GM10847 (cell line): ENCODE results near the gene WDFY3.

Experiments used
- POLR2A ChIP-seq: IDR thresholded peaks from 2 replicates; pipeline ENCODE4 v1.6.1; 2011; ENCODE audit not compliant: insufficient read length; ENCODE audit errors: extremely low read depth

Gene WDFY3

DNA sequence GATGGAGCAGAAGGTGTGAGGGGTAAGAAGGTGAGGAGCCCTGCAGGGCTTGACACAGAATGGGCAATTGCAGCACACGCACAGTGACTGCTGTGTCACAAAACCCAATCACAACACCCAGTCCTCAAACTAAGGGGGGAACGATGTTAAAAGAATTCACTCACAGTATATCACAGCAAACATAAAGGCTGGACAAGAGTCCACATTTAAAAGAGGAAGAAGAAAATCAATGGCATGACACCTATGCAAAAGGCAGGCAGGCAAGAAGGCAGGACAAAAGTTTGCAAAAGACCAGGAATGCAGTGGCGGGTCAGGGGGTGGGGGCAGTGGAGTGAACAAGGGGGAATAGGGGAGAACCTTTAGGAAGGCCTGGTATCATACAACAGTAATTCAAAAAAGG lies 305.9 kb downstream of the WDFY3 start:
- TF ChIP-seq POLR2A, result no peak

GRCh38 chr4:84652478-84652877 lies 314.0 kb downstream of the WDFY3 start:
- no peak for TF ChIP-seq POLR2A

DNA sequence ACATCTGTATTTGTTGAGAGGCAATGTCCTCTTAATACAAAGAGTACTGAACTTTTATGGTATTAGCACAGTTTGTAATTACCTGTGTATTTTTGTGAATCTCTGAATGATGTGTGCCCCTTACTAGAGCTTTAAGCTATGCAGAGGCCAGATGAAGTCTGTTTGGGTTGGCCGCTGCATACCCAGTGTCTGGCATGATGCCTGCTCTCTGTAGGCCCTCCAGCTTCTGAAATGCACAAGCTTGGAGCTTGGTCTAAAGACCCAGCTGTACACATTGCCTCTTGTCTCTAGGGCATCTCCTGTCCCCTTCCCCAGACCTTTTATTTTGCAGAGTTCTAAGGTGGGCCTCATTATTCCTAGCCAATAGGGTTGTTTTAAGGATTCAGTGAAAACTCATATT lies 315.0 kb downstream of the WDFY3 start:
- no peak for TF ChIP-seq POLR2A

GRCh38 chr4:84648863-84649647 lies 317.4 kb downstream of the WDFY3 start:
- no peak for TF ChIP-seq POLR2A

DNA sequence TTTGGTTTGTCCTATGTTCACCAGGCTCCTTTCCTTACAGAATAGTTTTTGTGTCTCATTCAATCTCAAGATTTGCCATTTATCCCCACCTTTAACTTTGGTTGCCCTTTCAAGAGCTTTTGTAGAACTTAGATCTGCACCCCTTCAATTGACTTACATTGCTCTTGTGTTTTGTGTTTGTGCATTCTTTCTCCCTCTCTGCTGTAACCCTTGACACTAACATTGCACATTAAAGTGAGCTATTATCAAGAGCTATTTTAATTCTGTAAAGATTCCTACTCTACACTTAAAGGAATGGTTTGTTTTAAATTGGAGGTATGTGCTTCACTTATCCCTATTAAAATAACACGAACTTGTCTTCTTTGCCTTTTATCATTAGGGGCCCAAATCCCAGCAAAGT lies 318.3 kb downstream of the WDFY3 start:
- no peak for TF ChIP-seq POLR2A

DNA sequence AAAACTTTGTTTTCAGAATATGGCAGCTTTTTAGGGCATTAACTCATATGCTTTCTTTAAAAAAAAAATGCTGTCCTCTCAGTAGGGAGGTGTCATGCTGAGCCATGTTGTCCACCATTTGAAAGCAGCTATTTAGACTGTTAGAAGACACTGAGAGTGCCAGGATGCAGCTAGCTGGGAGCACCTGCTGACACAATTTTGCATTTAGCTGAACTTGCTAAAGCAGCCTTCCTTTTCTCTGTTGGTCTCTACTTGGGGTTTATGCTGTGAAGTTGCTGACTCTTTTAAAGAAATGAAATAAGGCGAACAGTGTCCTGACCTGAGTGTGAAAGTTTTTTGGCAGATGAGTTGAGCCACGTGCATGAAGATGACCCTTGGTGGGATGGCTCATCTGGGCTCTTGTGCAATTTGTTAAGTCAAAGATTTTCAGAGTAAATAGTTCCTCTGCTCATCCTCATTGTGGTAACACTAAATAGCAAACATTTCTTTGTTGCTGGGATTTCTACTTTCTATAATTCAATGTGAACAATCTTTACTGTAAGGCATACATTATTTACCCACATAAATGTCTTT lies 319.1 kb downstream of the WDFY3 start:
- no peak for TF ChIP-seq POLR2A

DNA sequence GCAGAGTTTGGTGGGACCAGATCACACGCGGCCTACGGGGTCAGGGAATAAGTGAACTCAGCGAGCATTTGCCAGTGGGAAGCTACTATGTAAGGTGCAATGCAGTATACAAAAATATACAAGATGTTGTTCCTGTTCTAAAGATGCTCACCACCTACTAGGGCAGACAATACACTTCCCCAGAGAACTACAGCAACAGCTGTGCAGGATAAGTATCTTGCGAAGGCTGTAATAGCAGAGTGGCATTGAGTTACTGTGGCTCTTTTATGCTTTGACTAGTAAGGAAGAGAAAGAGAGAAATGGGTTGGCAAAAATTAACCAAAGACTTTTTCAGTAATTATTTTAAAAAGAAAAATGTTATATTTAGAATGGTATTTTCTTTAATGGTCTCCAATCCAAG lies 322.4 kb downstream of the WDFY3 start:
- TF ChIP-seq POLR2A, result no peak

- no peak for TF ChIP-seq POLR2A
Measured at GRCh38 chr4:84639145-84639544, 327.3 kb downstream of the WDFY3 start.

DNA sequence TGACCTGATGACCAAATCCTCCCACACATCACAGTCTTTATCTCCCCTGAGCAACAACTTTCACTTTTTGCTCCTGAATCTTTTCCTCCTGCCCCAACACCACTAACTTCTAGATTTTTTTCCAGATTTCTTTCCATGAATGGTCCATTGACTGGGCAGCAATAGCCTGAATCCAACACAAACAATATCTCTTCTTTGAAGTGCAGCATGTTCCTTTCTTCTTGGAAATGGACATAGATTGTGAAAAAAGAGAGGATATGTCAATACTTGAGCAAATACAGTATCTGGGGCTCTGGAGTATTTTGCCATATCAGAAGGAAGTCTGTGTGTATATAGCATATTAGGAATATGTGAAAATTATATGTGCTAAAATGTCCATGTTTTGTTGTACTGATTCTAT lies 328.4 kb downstream of the WDFY3 start:
- no peak for TF ChIP-seq POLR2A

DNA sequence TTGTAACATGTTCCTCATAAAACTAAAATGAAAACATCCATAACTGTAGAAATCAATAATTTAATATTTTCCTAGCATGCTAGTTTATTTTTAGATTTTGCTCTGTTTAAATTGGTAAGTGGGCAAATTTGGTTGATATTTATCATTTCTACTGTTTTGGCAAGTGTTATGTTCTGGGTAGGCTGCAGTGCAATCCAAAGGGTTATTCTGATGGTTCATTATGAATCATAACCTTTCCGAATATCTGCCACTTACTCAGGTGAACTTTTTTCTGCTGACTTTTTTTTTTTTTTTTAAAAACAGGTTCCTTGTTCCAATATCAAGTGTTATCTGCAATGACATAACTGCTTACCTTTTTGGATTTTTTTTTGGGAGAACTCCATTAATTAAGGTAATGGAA lies 331.5 kb downstream of the WDFY3 start:
- no peak for TF ChIP-seq POLR2A

DNA sequence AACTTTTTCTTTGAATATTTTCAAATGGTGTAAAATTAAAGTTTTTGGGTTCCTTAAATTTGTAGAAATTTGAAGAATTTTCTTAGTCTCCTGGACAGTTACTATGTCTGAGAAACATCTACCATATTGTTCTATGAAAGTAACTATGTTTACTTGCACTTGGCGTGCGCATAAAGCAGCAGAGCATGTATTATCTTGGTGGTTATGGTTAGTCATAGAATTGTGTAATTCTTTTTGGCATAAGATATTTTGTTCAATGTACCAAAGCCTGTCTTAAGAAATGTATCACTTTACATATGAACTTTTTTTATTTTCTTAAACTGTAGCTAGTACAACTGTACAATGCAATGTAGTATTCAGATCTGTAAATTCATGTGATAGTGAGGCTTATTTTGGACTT lies 334.4 kb downstream of the WDFY3 start:
- no peak for TF ChIP-seq POLR2A

GRCh38 chr4:84631573-84631972 lies 334.9 kb downstream of the WDFY3 start:
- TF ChIP-seq POLR2A, result no peak

- TF ChIP-seq POLR2A, result no peak
Measured at GRCh38 chr4:84626673-84627072, 339.8 kb downstream of the WDFY3 start.

DNA sequence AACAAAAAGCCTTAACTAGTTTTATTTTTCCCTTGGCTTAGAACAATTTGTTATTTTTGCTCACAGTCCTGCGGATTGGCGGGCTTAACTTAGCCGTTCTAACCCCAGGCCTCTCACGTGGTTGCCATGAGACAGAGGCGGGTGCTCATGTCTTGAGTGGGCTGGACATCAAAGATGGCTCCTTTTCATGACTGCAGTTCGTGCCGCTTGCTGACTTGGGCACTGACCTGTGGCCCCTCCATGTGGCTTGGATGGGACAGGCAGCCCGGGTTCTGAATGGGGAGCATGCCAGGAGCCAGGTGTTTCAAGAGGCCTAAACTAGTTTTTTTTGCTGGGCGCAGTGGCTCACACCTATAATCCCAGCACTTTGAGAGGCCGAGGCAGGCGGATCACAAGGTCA lies 342.8 kb downstream of the WDFY3 start:
- TF ChIP-seq POLR2A, result no peak

- TF ChIP-seq POLR2A, result no peak
Measured at GRCh38 chr4:84622959-84623358, 343.5 kb downstream of the WDFY3 start.
